Stimulated activated effector memory CD8-positive, alpha-beta T cell treated with anti-CD3 and anti-CD28 coated beads, Interleukin-12 subunit alpha, Interleukin-12 subunit beta, amount 100 ng/mL, for 72 hours (primary cell): ENCODE results near the gene UBXN10.

Experiments used
- ATAC-seq: fragments of 150-1000 bp; cut with Tn5 transposase; 2 replicates; pipeline ENCODE4 v1.10.0; 2021
- DNase-seq, 2 donors: peaks; one replicate each; pipeline ENCODE4 v3.0.0; 2021 to 2022; ENCODE audit warnings: low spot score in 2 of 2
- H3K27ac Mint-ChIP-seq: one replicate; pipeline ENCODE4 v1.8.0; 2022; ENCODE audit warnings: mild to moderate bottlenecking, mixed read lengths
- H3K36me3 Mint-ChIP-seq: one replicate; pipeline ENCODE4 v1.8.0; 2022; ENCODE audit warnings: mild to moderate bottlenecking, mixed read lengths
- H3K4me1 Mint-ChIP-seq: one replicate; pipeline ENCODE4 v1.8.0; 2022; ENCODE audit warnings: mixed read lengths
- H3K4me3 Mint-ChIP-seq: one replicate; pipeline ENCODE4 v1.8.0; 2022; ENCODE audit warnings: mild to moderate bottlenecking, mixed read lengths
- H3K9me3 Mint-ChIP-seq: one replicate; pipeline ENCODE4 v1.8.0; 2022; ENCODE audit warnings: mixed read lengths

The UBXN10 gene

GRCh38 chr1:20148571-20149500, 37.1 kb upstream of the UBXN10 start:
- DNase-seq, result no peak
- no peak for ATAC-seq
- no peak overlapping the region for H3K4me3 Mint-ChIP-seq
- no peaks in the 10 kb centered on the region for H3K36me3 Mint-ChIP-seq
- no peak overlapping the region for H3K27ac Mint-ChIP-seq
- peaks cover 9% of the 10 kb centered on the region for H3K4me1 Mint-ChIP-seq
- H3K9me3 Mint-ChIP-seq, result no peaks in the 10 kb centered on the region

DNA sequence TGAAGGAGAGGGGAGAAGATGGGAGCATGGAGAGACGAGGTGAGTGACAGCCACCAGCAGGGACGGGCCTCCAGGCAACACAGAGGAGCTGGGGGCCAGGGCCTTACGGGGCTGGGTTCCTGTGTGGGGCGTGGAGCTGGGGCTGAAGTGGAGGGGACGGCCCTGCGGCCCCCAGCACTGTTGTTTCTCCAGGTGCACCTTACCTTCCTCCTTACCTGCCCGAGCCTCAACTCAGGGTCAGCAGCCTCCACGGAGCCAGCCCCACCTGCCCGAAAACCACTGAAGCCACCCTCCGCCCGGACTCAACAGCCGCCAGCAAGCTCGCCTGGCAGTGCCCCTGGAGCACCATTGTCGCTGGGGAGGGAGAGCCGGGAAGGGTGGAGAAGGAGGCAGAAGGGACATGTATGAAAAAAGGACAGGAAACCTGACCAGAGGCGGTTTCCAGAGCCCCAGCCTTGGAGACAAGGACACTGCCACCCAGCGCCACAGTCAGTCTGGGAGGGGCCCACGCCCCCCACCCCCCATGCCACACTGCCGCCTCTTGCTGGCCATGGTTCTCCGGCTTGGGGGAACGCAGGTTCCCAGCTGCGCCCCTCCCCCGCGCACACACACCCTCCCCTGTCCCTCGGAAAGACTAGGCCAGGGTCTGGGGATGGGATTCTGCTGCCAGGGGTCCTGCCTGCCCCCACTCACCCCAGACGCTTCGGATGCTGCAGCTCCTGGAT, 36.1 kb upstream of the UBXN10 start:
- Mint-ChIP-seq H3K27ac (no peak overlapping the region), H3K36me3 (no peaks in the 10 kb centered on the region), H3K4me1 (peaks cover 16% of the 10 kb centered on the region), H3K9me3 (no peaks in the 10 kb centered on the region), H3K4me3 (no peak overlapping the region)
- ATAC-seq (no peak), DNase-seq (no peak)

DNA sequence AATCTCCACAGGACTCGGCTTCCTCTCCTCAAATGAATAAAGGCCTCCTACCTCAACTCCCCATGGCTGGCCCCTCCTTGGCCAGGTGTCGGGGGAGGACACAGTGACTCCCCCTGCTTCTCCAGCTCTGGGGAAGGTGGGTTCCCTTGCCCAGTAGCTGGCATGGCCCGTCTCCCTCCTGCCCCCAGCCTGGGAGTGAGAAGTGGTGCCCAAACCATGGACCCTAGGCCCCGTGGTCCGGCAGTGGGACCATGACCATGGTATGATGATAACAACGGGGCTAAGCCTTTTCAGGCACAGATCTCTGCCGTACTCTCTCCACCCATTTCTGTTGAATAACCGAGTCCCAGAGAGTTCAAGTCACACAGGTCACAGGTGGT, 35.6 kb upstream of the UBXN10 start:
- no peak for ATAC-seq
- no peaks in the 10 kb centered on the region for H3K9me3 Mint-ChIP-seq
- no peak overlapping the region for H3K27ac Mint-ChIP-seq
- H3K4me3 Mint-ChIP-seq, result no peak overlapping the region
- H3K36me3 Mint-ChIP-seq, result no peaks in the 10 kb centered on the region
- peaks cover 20% of the 10 kb centered on the region for H3K4me1 Mint-ChIP-seq
- no peak for DNase-seq

- no peak for ATAC-seq
- Mint-ChIP-seq H3K36me3 (no peaks in the 10 kb centered on the region), H3K4me3 (no peak overlapping the region), H3K27ac (no peak overlapping the region), H3K9me3 (no peaks in the 10 kb centered on the region), H3K4me1 (peaks cover 20% of the 10 kb centered on the region)
- DNase-seq, result no peak
Observed at GRCh38 chr1:20150969-20151368, 34.9 kb upstream of the UBXN10 start.

GRCh38 chr1:20151906-20152598, 33.8 kb upstream of the UBXN10 start:
- Mint-ChIP-seq H3K36me3 (no peaks in the 10 kb centered on the region), H3K9me3 (no peaks in the 10 kb centered on the region), H3K4me3 (peak overlapping the region; percentile 72), H3K4me1 (peaks cover 20% of the 10 kb centered on the region), H3K27ac (peak overlapping the region; percentile 81)
- DNase-seq (peak; percentile 82 to 87), ATAC-seq (peak; percentile 85)

GRCh38 chr1:20152599-20152930, 33.3 kb upstream of the UBXN10 start:
- DNase-seq, result no peak
- ATAC-seq, result peak; percentile 22
- peaks cover 20% of the 10 kb centered on the region for H3K4me1 Mint-ChIP-seq
- H3K9me3 Mint-ChIP-seq, result no peaks in the 10 kb centered on the region
- peak overlapping the region; percentile 81 for H3K27ac Mint-ChIP-seq
- H3K4me3 Mint-ChIP-seq, result peak overlapping the region; percentile 72
- no peaks in the 10 kb centered on the region for H3K36me3 Mint-ChIP-seq

GRCh38 chr1:20153000-20153418, 32.9 kb upstream of the UBXN10 start:
- Mint-ChIP-seq H3K4me1 (peaks cover 20% of the 10 kb centered on the region), H3K27ac (no peak overlapping the region), H3K9me3 (no peaks in the 10 kb centered on the region), H3K36me3 (no peaks in the 10 kb centered on the region), H3K4me3 (no peak overlapping the region)
- DNase-seq (no peak), ATAC-seq (no peak)

- H3K9me3 Mint-ChIP-seq, result peaks cover 3% of the 10 kb centered on the region
- H3K27ac Mint-ChIP-seq, result peak overlapping the region; percentile 55
- peaks cover 20% of the 10 kb centered on the region for H3K4me1 Mint-ChIP-seq
- peak overlapping the region; percentile 6 for H3K4me3 Mint-ChIP-seq
- DNase-seq (no peak), ATAC-seq (no peak)
- no peaks in the 10 kb centered on the region for H3K36me3 Mint-ChIP-seq
Observed at GRCh38 chr1:20154301-20154831, 31.5 kb upstream of the UBXN10 start.

GRCh38 chr1:20158358-20159070, 27.4 kb upstream of the UBXN10 start:
- no peak for ATAC-seq
- no peak overlapping the region for H3K27ac Mint-ChIP-seq
- peaks cover 11% of the 10 kb centered on the region for H3K4me1 Mint-ChIP-seq
- no peaks in the 10 kb centered on the region for H3K36me3 Mint-ChIP-seq
- no peak overlapping the region for H3K4me3 Mint-ChIP-seq
- no peak for DNase-seq
- peaks cover 14% of the 10 kb centered on the region for H3K9me3 Mint-ChIP-seq

DNA sequence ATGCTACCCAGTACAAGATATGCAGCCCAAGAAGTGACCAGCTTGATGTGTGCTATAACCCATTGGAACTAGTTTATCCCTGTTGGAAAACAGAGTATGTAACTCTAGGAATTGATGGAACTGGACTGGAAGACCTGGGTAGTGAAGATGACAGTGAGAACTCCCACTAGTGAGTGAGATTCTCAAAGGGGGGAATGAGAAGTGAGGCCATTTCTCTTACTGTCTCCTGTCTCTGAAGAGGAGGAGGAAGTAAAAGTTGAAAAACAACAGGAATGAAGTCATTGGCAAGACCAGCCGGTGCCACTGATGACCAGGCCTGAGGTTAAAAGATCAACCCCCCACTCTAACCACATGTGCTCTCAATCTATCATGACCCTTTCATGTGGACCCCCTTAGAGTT, 25.9 kb upstream of the UBXN10 start:
- H3K36me3 Mint-ChIP-seq, result no peaks in the 10 kb centered on the region
- H3K27ac Mint-ChIP-seq, result no peak overlapping the region
- H3K4me3 Mint-ChIP-seq, result no peak overlapping the region
- ATAC-seq (no peak), DNase-seq (no peak)
- peaks cover under 1% of the 10 kb centered on the region for H3K4me1 Mint-ChIP-seq
- H3K9me3 Mint-ChIP-seq, result peaks cover 17% of the 10 kb centered on the region

GRCh38 chr1:20164694-20165202, 21.1 kb upstream of the UBXN10 start:
- H3K4me1 Mint-ChIP-seq, result no peaks in the 10 kb centered on the region
- H3K36me3 Mint-ChIP-seq, result no peaks in the 10 kb centered on the region
- DNase-seq (no peak), ATAC-seq (no peak)
- no peak overlapping the region for H3K27ac Mint-ChIP-seq
- H3K9me3 Mint-ChIP-seq, result peaks cover 18% of the 10 kb centered on the region
- H3K4me3 Mint-ChIP-seq, result no peak overlapping the region

DNA sequence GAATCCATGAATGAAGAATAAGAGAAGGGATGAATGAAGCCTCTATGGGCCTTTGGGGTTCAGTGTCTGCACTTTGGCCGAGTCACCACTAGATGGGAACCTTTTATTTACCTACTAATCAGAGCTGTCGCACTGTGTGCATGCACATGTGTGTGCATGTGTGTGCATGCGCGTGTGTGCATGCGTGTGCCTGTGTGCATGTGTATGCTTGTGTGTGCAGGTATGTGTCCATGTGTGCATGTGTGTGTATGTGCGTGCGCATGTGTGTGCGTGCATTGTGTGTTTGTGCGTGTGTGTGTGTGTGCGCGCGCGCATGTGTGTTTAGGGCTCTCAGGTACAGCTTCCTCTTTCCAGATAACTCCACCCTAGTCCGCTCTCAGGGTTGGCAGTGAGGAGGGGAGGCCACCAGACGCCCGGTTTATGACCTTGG, 20.4 kb upstream of the UBXN10 start:
- H3K4me3 Mint-ChIP-seq, result no peak overlapping the region
- peaks cover 16% of the 10 kb centered on the region for H3K9me3 Mint-ChIP-seq
- no peak for DNase-seq
- H3K4me1 Mint-ChIP-seq, result no peaks in the 10 kb centered on the region
- ATAC-seq, result no peak
- no peak overlapping the region for H3K27ac Mint-ChIP-seq
- H3K36me3 Mint-ChIP-seq, result no peaks in the 10 kb centered on the region

DNA sequence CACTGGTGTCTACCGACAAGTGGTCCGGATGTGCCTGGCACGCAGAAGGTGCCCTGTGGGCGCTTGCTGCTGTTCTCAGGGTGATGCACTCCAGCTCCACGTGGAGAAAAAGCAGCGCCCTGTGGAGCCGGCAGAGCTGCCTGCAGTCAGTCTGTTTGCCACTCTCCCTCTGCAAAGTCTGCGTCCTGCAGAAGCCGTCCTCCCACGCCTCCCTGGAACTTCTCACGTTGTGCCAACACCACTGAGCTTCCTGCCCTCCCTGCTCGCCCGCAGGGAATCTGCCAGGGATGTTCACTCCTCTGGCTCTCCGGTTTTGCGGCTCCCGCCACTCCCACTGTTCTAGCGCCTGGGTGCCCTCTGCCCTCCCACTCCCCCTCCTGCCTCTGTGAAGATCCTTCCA, 19.8 kb upstream of the UBXN10 start:
- H3K36me3 Mint-ChIP-seq, result no peaks in the 10 kb centered on the region
- H3K4me1 Mint-ChIP-seq, result peaks cover 2% of the 10 kb centered on the region
- no peak for DNase-seq
- H3K27ac Mint-ChIP-seq, result no peak overlapping the region
- H3K4me3 Mint-ChIP-seq, result no peak overlapping the region
- H3K9me3 Mint-ChIP-seq, result peaks cover 16% of the 10 kb centered on the region
- no peak for ATAC-seq

GRCh38 chr1:20167126-20167525, 18.8 kb upstream of the UBXN10 start:
- Mint-ChIP-seq H3K4me1 (peaks cover 10% of the 10 kb centered on the region), H3K9me3 (peaks cover 12% of the 10 kb centered on the region), H3K4me3 (no peak overlapping the region), H3K27ac (no peak overlapping the region), H3K36me3 (no peaks in the 10 kb centered on the region)
- DNase-seq, result no peak
- no peak for ATAC-seq
